MCF 10A (cell line): Measurements from ENCODE around the gene PRSS12. TPM values are rescaled to one million over a fixed set of nuclear protein-coding genes. Genes with fewer than 3 reads are reported as not detected.

Experiments used
- BruUV-seq: library from RNA; stranded (reverse); fragments of 400-500 nt; replicated peaks from 2 replicates; lab custom pipeline; 2021; lab: Mats Ljungman, UMichigan
- CTCF ChIA-PET: fragments of 300-600 bp; sonication (Branson Sonifier 250); formaldehyde crosslinking; extraction: SDS; loops from one replicate; lab custom pipeline; 2021; ENCODE audit warnings: antibody characterized with exemption, inconsistent platforms; lab: Yijun Ruan, JAX
- POLR2A ChIA-PET: fragments of 300-600, 350-650 bp; sonication (Branson Sonifier 250); formaldehyde crosslinking; extraction: SDS; loops from one replicate; lab custom pipeline; 2020; ENCODE audit warnings: antibody characterized with exemption, inconsistent platforms; lab: Yijun Ruan, JAX
- DNase-seq: peaks from one replicate; pipeline ENCODE4 v3.0.0-alpha.2; 2018; ENCODE audit not compliant: unreplicated experiment
- H3K27ac Mint-ChIP-seq: one replicate; pipeline ENCODE4 v1.8.0; 2022; ENCODE audit warnings: mild to moderate bottlenecking, low read depth, mixed read lengths; ENCODE audit not compliant: unreplicated experiment
- H3K27me3 Mint-ChIP-seq: one replicate; pipeline ENCODE4 v1.8.0; 2022; ENCODE audit warnings: mixed read lengths; ENCODE audit not compliant: insufficient read depth, unreplicated experiment
- H3K36me3 Mint-ChIP-seq: one replicate; pipeline ENCODE4 v1.8.0; 2022; ENCODE audit warnings: mild to moderate bottlenecking, moderate library complexity, mixed read lengths; ENCODE audit not compliant: insufficient read depth, unreplicated experiment
- H3K4me1 Mint-ChIP-seq: one replicate; pipeline ENCODE4 v1.8.0; 2022; ENCODE audit warnings: mixed read lengths; ENCODE audit not compliant: insufficient read depth, unreplicated experiment
- H3K4me3 Mint-ChIP-seq: one replicate; pipeline ENCODE4 v1.8.0; 2022; ENCODE audit warnings: mild to moderate bottlenecking, moderate library complexity, mixed read lengths; ENCODE audit not compliant: unreplicated experiment
- H3K9me3 Mint-ChIP-seq: one replicate; pipeline ENCODE4 v1.8.0; 2022; ENCODE audit warnings: mixed read lengths; ENCODE audit not compliant: unreplicated experiment
- intact Hi-C: fragments of 100-400 bp; cut with micrococcal nuclease; formaldehyde crosslinking; loops from 2 replicates; pipeline ENCODE4 v1.14.1; 2022
- total RNA-seq: library from RNA; stranded (reverse); gene quantifications from 2 replicates; pipeline ENCODE4 v1.2.3, GENCODE V29; 2022
- TF ChIP-seq, protein P1 (sequence below): fragments of 200-600 bp; IDR thresholded peaks from one replicate; pipeline ENCODE4 v1.8.0; 2022; ENCODE audit warnings: antibody characterized with exemption, mild to moderate bottlenecking; ENCODE audit not compliant: unreplicated experiment

Gene PRSS12
- total RNA-seq, 1 experiment from 2014 or later: 10.7 TPM

DNA sequence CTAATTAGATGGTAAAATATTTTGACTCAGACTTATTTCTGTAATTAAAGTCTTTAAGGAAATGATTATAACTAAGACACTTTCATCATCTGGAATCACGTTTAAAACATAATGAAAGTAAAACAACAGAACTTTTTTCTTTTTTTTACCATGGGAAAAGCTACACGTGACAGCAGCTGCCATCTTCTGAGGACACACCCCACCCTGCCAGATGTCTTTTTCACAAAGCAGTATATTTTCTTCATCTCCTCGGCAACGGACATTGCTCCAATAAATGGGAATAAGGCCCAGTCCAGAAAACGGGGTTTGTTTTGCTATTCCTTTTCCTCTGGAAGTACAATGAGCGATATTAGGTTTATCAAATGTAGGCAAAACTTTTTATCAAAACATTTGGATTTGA is 17.5 kb downstream of the PRSS12 start:
- ChIA-PET CTCF (no interaction called here), POLR2A (interaction anchor here (0.7 kb wide), 1 partner anchor 136 kb away, joined by 3 read pairs; no protein-coding TSS in a partner anchor)
- intact Hi-C loops: no loop called here
- Mint-ChIP-seq H3K4me3 (no peak overlapping the region), H3K27ac (no peak overlapping the region), H3K9me3 (no peaks in the 10 kb centered on the region), H3K4me1 (peaks cover 6% of the 10 kb centered on the region), H3K27me3 (no peaks in the 10 kb centered on the region), H3K36me3 (no peaks in the 10 kb centered on the region)
- DNase-seq: no peak
- TF ChIP-seq, protein P1, sequence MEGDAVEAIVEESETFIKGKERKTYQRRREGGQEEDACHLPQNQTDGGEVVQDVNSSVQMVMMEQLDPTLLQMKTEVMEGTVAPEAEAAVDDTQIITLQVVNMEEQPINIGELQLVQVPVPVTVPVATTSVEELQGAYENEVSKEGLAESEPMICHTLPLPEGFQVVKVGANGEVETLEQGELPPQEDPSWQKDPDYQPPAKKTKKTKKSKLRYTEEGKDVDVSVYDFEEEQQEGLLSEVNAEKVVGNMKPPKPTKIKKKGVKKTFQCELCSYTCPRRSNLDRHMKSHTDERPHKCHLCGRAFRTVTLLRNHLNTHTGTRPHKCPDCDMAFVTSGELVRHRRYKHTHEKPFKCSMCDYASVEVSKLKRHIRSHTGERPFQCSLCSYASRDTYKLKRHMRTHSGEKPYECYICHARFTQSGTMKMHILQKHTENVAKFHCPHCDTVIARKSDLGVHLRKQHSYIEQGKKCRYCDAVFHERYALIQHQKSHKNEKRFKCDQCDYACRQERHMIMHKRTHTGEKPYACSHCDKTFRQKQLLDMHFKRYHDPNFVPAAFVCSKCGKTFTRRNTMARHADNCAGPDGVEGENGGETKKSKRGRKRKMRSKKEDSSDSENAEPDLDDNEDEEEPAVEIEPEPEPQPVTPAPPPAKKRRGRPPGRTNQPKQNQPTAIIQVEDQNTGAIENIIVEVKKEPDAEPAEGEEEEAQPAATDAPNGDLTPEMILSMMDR: no peak
- no TSS peak for BruUV-seq

DNA sequence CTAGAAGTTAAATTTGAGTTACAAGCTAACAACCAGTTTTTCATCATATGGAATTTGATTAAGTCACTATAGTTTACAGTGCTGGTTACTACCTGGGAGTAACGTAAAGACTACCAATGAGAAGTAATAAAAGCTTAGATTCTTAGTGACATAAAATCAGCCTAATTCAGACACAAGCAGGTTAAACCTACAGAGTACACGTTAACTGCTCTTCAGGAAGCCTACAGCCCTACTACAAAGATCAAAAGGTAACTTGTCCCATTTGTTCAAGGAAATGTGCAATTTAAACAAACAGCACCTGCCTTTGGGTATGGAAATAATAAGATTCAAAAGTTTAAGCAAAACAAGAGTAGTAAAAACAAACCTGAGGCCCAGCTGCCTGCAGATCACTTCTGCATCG is 21.5 kb downstream of the PRSS12 start:
- Mint-ChIP-seq H3K36me3 (no peaks in the 10 kb centered on the region), H3K27ac (no peak overlapping the region), H3K4me1 (no peaks in the 10 kb centered on the region), H3K9me3 (no peaks in the 10 kb centered on the region), H3K27me3 (no peaks in the 10 kb centered on the region), H3K4me3 (no peak overlapping the region)
- DNase-seq: no peak
- intact Hi-C loops: no loop called here
- ChIA-PET CTCF (no interaction called here), POLR2A (interaction anchor here (0.6 to 1.0 kb wide), 2 partner anchors 15 to 563 kb away, joined by 5 read pairs; no protein-coding TSS in a partner anchor)
- TF ChIP-seq, protein P1: no peak
- BruUV-seq: no TSS peak

- Mint-ChIP-seq H3K4me3 (no peak overlapping the region), H3K4me1 (no peaks in the 10 kb centered on the region), H3K27me3 (no peaks in the 10 kb centered on the region), H3K9me3 (no peaks in the 10 kb centered on the region), H3K27ac (no peak overlapping the region), H3K36me3 (no peaks in the 10 kb centered on the region)
- TF ChIP-seq, protein P1: no peak
- no peak for DNase-seq
- ChIA-PET CTCF (interaction anchor here (0.7 kb wide), 2 partner anchors 23 to 485 kb away, joined by 4 read pairs; partner anchors contain the start of gene PRSS12), POLR2A (no interaction called here)
- intact Hi-C loops: no loop called here
- BruUV-seq: no TSS peak
Observed at GRCh38 chr4:118329849-118330248, 23.0 kb downstream of the PRSS12 start.

DNA sequence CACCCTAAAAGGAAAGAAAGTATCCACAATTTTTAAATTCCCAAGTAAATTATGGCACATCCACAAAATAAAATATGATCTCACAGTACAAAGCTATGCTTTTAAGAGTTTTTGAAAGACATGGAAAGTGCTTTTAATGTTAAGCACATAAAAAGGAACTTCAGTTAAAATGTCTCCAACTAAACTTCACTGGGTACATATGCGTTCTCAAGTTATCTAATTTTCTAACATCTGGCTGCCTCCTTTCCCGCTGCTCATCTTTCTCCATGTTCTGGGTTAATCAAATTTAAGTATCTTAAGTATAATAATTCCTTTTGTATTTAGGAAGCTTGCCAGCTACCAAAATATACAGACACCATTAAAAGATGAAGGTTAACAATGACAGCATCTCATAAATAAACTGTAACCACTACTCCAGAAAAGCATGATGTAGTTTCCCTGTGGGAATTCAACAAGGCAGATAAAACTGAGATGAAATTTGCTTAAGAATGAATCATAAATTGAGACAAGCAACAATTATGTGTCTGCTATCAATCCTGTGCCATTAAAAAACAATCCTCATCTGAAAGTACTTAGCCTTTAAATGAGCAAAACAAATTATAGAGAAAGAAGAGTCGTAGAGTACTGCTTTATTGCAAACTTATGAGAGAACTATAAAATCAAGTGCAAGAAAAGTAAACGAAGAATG is 25.1 kb downstream of the PRSS12 start:
- no peaks in the 10 kb centered on the region for H3K4me1 Mint-ChIP-seq
- H3K27me3 Mint-ChIP-seq: no peaks in the 10 kb centered on the region
- CTCF ChIA-PET: interaction anchor here (0.8 kb wide), 1 partner anchor 522 kb away, joined by 4 read pairs; no protein-coding TSS in a partner anchor
- no TSS peak for BruUV-seq
- no peaks in the 10 kb centered on the region for H3K36me3 Mint-ChIP-seq
- TF ChIP-seq, protein P1: no peak
- no peak overlapping the region for H3K4me3 Mint-ChIP-seq
- no peaks in the 10 kb centered on the region for H3K9me3 Mint-ChIP-seq
- H3K27ac Mint-ChIP-seq: no peak overlapping the region
- no peak for DNase-seq
- intact Hi-C loops: no loop called here
- POLR2A ChIA-PET: interaction anchor here (0.5 to 0.7 kb wide), 2 partner anchors 10 to 49 kb away, joined by 3 read pairs; no protein-coding TSS in a partner anchor
